H1 (cell line): Measurements from ENCODE around the gene GPR157. TPM values are rescaled to one million over a fixed set of nuclear protein-coding genes. Genes with fewer than 3 reads are reported as not detected.

ENCODE experiments used
- CTCF ChIA-PET: fragments of 300-600 bp; sonication (Branson Sonifier 250); formaldehyde crosslinking; loops from one replicate; lab custom pipeline; 2021; ENCODE audit not compliant: partially characterized antibody; lab: Charles Lee
- POLR2A ChIA-PET: fragments of 300-600 bp; sonication (Branson Sonifier 250); formaldehyde crosslinking; loops from one replicate; lab custom pipeline; 2021; ENCODE audit warnings: inconsistent platforms; ENCODE audit not compliant: partially characterized antibody; lab: Charles Lee
- DNase-seq, 2 experiments: peaks; one replicate each; pipeline versions ENCODE4 v3.0.0 to v3.0.0-alpha.2; 2010 to 2022; ENCODE audit warnings: low spot score in 2 of 2, low read depth in 1 of 2, mixed read lengths in 1 of 2
- FAIRE-seq: peaks from 2 replicates; lab custom pipeline; 2011; peaks lifted over from hg19 to GRCh38; lab: Jason Lieb, UNC
- H2AFZ ChIP-seq: 2 replicates; pipeline ENCODE4 v1.8.1; 2012; ENCODE audit warnings: low read length, inconsistent platforms
- H2AK5ac ChIP-seq: 2 replicates; pipeline ENCODE4 v1.6.1; 2013; ENCODE audit warnings: low read depth, low read length
- H2BK120ac ChIP-seq: replicated peaks from 2 replicates; pipeline ENCODE3; 2013; ENCODE audit warnings: low read depth, low read length, inconsistent platforms
- H2BK12ac ChIP-seq: 2 replicates; pipeline ENCODE4 v1.6.1; 2013; ENCODE audit warnings: low read depth, low read length
- H2BK15ac ChIP-seq: 2 replicates; pipeline ENCODE4 v1.6.1; 2013; ENCODE audit warnings: low read length
- H2BK20ac ChIP-seq: 2 replicates; pipeline ENCODE4 v1.6.1; 2013; ENCODE audit warnings: low read length
- H2BK5ac ChIP-seq: 2 replicates; pipeline ENCODE4 v1.6.1; 2013; ENCODE audit warnings: low read depth, low read length
- H3K14ac ChIP-seq: 2 replicates; pipeline ENCODE4 v1.6.1; 2013; ENCODE audit warnings: inconsistent platforms; ENCODE audit not compliant: insufficient read length
- H3K18ac ChIP-seq: 2 replicates; pipeline ENCODE4 v1.6.1; 2013; ENCODE audit warnings: low read length; ENCODE audit errors: extremely low read depth
- H3K23ac ChIP-seq: 2 replicates; pipeline ENCODE4 v1.6.1; 2013; ENCODE audit warnings: inconsistent platforms; ENCODE audit not compliant: insufficient read length
- H3K23me2 ChIP-seq: 2 replicates; pipeline ENCODE4 v1.6.1; 2013; ENCODE audit warnings: low read depth, low read length
- H3K27ac ChIP-seq: 2 replicates; pipeline ENCODE4 v1.6.1; 2011; ENCODE audit warnings: low read depth, low read length, inconsistent platforms
- H3K27me3 ChIP-seq, 4 experiments: replicated peaks in 1 of 4; 1 replicate in 1 of 4; 2 replicates in 3 of 4; pipeline versions ENCODE4 v1.6.1 to v1.8.1; 2011 to 2013; ENCODE audit warnings: low read length in 3 of 4, mild to moderate bottlenecking in 3 of 4, inconsistent platforms in 2 of 4, mixed read lengths in 2 of 4, moderate library complexity in 1 of 4; ENCODE audit not compliant: control insufficient read depth in 3 of 4, insufficient read depth in 3 of 4; ENCODE audit errors: extremely low read depth in 1 of 4
- H3K36me3 ChIP-seq, 4 experiments: 2 replicates each; pipeline versions ENCODE4 v1.6.1 to v1.8.1; 2011 to 2013; ENCODE audit warnings: mild to moderate bottlenecking in 4 of 4, low read length in 3 of 4, moderate library complexity in 2 of 4, control low read depth in 1 of 4, inconsistent platforms in 1 of 4; ENCODE audit not compliant: insufficient read depth in 4 of 4, control insufficient read depth in 2 of 4
- H3K4ac ChIP-seq: replicated peaks from 2 replicates; pipeline ENCODE3; 2013; ENCODE audit warnings: low read length, low read depth, mixed read lengths, inconsistent platforms; ENCODE audit not compliant: insufficient read length
- H3K4me1 ChIP-seq, 4 experiments: replicated peaks in 1 of 4; 1 replicate in 1 of 4; 2 replicates in 3 of 4; pipeline versions ENCODE4 v1.6.1 to v1.8.1; 2011 to 2013; ENCODE audit warnings: low read length in 3 of 4, inconsistent platforms in 2 of 4, mixed read lengths in 1 of 4; ENCODE audit not compliant: insufficient read depth in 4 of 4, control insufficient read depth in 3 of 4
- H3K4me2 ChIP-seq, 2 experiments: 2 replicates each; pipeline versions ENCODE4 v1.6.1 to v1.8.1; 2011 to 2013; ENCODE audit warnings: low read depth in 2 of 2, low read length in 2 of 2, control low read depth in 1 of 2, inconsistent platforms in 1 of 2, mild to moderate bottlenecking in 1 of 2; ENCODE audit not compliant: insufficient read depth in 1 of 2
- H3K4me3 ChIP-seq, 4 experiments: fragments of 200-600, 300-600 bp in 1 of 4; sonication (generic), shearing (Covaris generic), sonication (Bioruptor Twin) in 1 of 4; 2 replicates each; pipeline versions ENCODE4 v1.5.1 to v1.8.1; 2011 to 2016; ENCODE audit warnings: low read length in 4 of 4, low read depth in 3 of 4, control low read depth in 2 of 4, inconsistent platforms in 2 of 4, mild to moderate bottlenecking in 2 of 4, mixed read lengths in 1 of 4, moderate library complexity in 1 of 4; ENCODE audit not compliant: insufficient read depth in 2 of 4; ENCODE audit errors: extremely low read depth in 1 of 4
- H3K56ac ChIP-seq: replicated peaks from 2 replicates; pipeline ENCODE3; 2013; ENCODE audit warnings: low read depth, mild to moderate bottlenecking, mixed read lengths, low read length, inconsistent platforms; ENCODE audit not compliant: insufficient read length
- H3K79me1 ChIP-seq: 2 replicates; pipeline ENCODE4 v1.6.1; 2013; ENCODE audit warnings: low read depth, low read length, control low read depth
- H3K79me2 ChIP-seq, 2 experiments: 2 replicates each; pipeline versions ENCODE4 v1.6.1 to v1.8.1; 2012 to 2013; ENCODE audit warnings: low read length in 2 of 2, mild to moderate bottlenecking in 2 of 2, inconsistent platforms in 1 of 2; ENCODE audit not compliant: insufficient read depth in 2 of 2, control insufficient read depth in 1 of 2
- H3K9ac ChIP-seq, 4 experiments: replicated peaks in 1 of 4; 1 replicate in 1 of 4; 2 replicates in 3 of 4; pipeline versions ENCODE4 v1.6.1 to v1.8.1; 2011 to 2013; ENCODE audit warnings: low read depth in 3 of 4, low read length in 3 of 4, control low read depth in 2 of 4, mild to moderate bottlenecking in 2 of 4, moderate library complexity in 2 of 4, inconsistent platforms in 1 of 4; ENCODE audit errors: extremely low read depth in 1 of 4
- H3K9me3 ChIP-seq, 2 experiments: 2 replicates each; pipeline versions ENCODE4 v1.6.1 to v1.8.1; 2012 to 2013; ENCODE audit warnings: mild to moderate bottlenecking in 2 of 2, moderate library complexity in 2 of 2, control low read depth in 1 of 2, inconsistent platforms in 1 of 2, low read depth in 1 of 2, low read length in 1 of 2, mixed read lengths in 1 of 2; ENCODE audit not compliant: insufficient read depth in 2 of 2
- H4K20me1 ChIP-seq, 2 experiments: replicated peaks in 1 of 2; 2 replicates each; pipeline versions ENCODE3 to v1.8.1; 2011 to 2013; ENCODE audit warnings: inconsistent platforms in 2 of 2, low read length in 2 of 2, mild to moderate bottlenecking in 1 of 2; ENCODE audit not compliant: insufficient read depth in 2 of 2, control insufficient read depth in 1 of 2
- H4K5ac ChIP-seq: 2 replicates; pipeline ENCODE4 v1.6.1; 2013; ENCODE audit warnings: low read length, low read depth, mixed read lengths, inconsistent platforms; ENCODE audit not compliant: insufficient read length
- H4K8ac ChIP-seq: 2 replicates; pipeline ENCODE4 v1.8.0; 2013; ENCODE audit warnings: mild to moderate bottlenecking, moderate library complexity, low read length, inconsistent platforms; ENCODE audit not compliant: insufficient read depth; ENCODE audit errors: extremely low read depth
- H4K91ac ChIP-seq: replicated peaks from 2 replicates; pipeline ENCODE3; 2013; ENCODE audit warnings: low read length, mixed read lengths, inconsistent platforms; ENCODE audit not compliant: insufficient read length
- BACH1 ChIP-seq: IDR thresholded peaks from 2 replicates; pipeline ENCODE4 v1.6.1; 2012; ENCODE audit warnings: low read length, improper control_type of control experiment
- BCL11A ChIP-seq, 2 experiments: IDR thresholded peaks; one replicate each; pipeline ENCODE4 v1.6.1; 2011; ENCODE audit warnings: low read depth in 2 of 2, low read length in 2 of 2, mild to moderate bottlenecking in 2 of 2
- CBX5 ChIP-seq: fragments of 300-800, 300-1000 bp; sonication (generic); IDR thresholded peaks from 2 replicates; pipeline ENCODE4 v1.7.1; 2016; ENCODE audit warnings: antibody characterized with exemption, low read length, low read depth
- CTCF ChIP-seq, 3 experiments: IDR thresholded peaks; 1 replicate in 2 of 3; 2 replicates in 1 of 3; pipeline versions ENCODE4 v1.5.1 to v1.6.1; 2011; ENCODE audit warnings: low read length in 3 of 3, mild to moderate bottlenecking in 3 of 3, inconsistent platforms in 2 of 3, low read depth in 1 of 3, moderate library complexity in 1 of 3; ENCODE audit not compliant: insufficient read depth in 1 of 3; ENCODE audit errors: control extremely low read depth in 1 of 3
- GTF2F1 ChIP-seq: IDR thresholded peaks from 2 replicates; pipeline ENCODE4 v1.6.1; 2012; ENCODE audit warnings: low read depth, low read length, improper control_type of control experiment, borderline replicate concordance
- KDM1A ChIP-seq: fragments of 200-600, 300-600 bp; sonication (generic); IDR thresholded peaks from 2 replicates; pipeline ENCODE4 v1.7.1; 2016; ENCODE audit warnings: mild to moderate bottlenecking, low read length, borderline replicate concordance
- SP2 ChIP-seq: IDR thresholded peaks from 2 replicates; pipeline ENCODE4 v1.6.1; 2012; ENCODE audit warnings: mild to moderate bottlenecking, low read length, inconsistent platforms
- WGBS, 2 experiments: shearing (Covaris generic) in 1 of 2; methylation state at CpG; one replicate each; pipeline versions ENCODE4 v1.1.6 to v1.1.7; 2013 to 2015; ENCODE audit warnings: low lambda C conversion rate in 2 of 2, mixed read lengths in 2 of 2, inconsistent platforms in 1 of 2, low coverage in 1 of 2, missing lambda C conversion rate in 1 of 2; ENCODE audit not compliant: insufficient replicate concordance in 2 of 2, insufficient coverage in 1 of 2, insufficient read length in 1 of 2; ENCODE audit errors: extremely low coverage in 1 of 2, missing lambda C conversion rate in 1 of 2; 5-methylcytosine and 5-hydroxymethylcytosine counted together
- polyA plus RNA-seq, 7 experiments: library from polyadenylated mRNA; depleted of rRNA in 3 of 7; stranded (reverse) in 5 of 7; unstranded in 2 of 7; fragments of >200 nt in 5 of 7; fragments of 200-250 nt in 2 of 7; gene quantifications; 1 replicate in 5 of 7; 2 replicates in 1 of 7; 4 replicates in 1 of 7; pipeline versions ENCODE4 v1.2.1 to v1.2.3, GENCODE V29; 2011 to 2013; ENCODE audit warnings: missing spikeins in 2 of 7, mixed read lengths in 2 of 7
- total RNA-seq: library from RNA; stranded (reverse); fragmentation: NEBNext Ultra II Directional; extraction: Animal tissue kit (Norgen Biotek cat#: 25700); gene quantifications from 2 replicates; pipeline ENCODE4 v1.2.1, GENCODE V29; 2021

The GPR157 gene
- total and polyA plus RNA-seq, 2 of the 8 experiments (the other 6 are each of a cell fraction or from before 2014, with no cell fraction given) = 1.0 to 11.0 TPM

GRCh38 chr1:9081473-9081872 lies 47.4 kb downstream of the GPR157 start:
- no peak for FAIRE-seq
- Histone ChIP-seq H2BK15ac (no peak overlapping the region), H3K23me2 (no peaks in the 10 kb centered on the region), H3K9ac (no peak overlapping the region), H4K91ac (no peak overlapping the region), H3K4me2 (no peak overlapping the region), H4K20me1 (no peaks in the 10 kb centered on the region), H2AFZ (no peak overlapping the region), H2BK12ac (no peak overlapping the region), H2BK120ac (no peak overlapping the region), H3K27ac (no peak overlapping the region), H4K5ac (no peak overlapping the region), H3K18ac (no peak overlapping the region)
- no peak for DNase-seq
- CTCF ChIA-PET = interaction anchor here (0.6 to 4.3 kb wide), 5 partner anchors 20 to 1358 kb away, joined by 3 to 20 read pairs (median 3); no protein-coding TSS in a partner anchor
- 78% methylated on average over 3 of the region's 3 CpGs; no CpG with 5 or more reads in 1 of the 2 experiments for WGBS, 2 experiments
- TF ChIP-seq SP2 (no peak), CTCF (IDR thresholded peaks at IDR 0.05; ENCODE audit: control extremely low read depth in 1 of 3, insufficient read depth in 1 of 3, low read depth in 1 of 3, low read length in 3 of 3) (no peak), GTF2F1 (no peak), BACH1 (no peak), CBX5 (no peak), KDM1A (no peak), BCL11A (IDR thresholded peaks at IDR 0.05; ENCODE audit: low read depth in 2 of 2, low read length in 2 of 2) (no peak)
- TF ChIP-seq, all 59 proteins: peak for 0
- Histone ChIP-seq H3K4ac (no peak overlapping the region), H3K4me3 (no peak overlapping the region), H3K36me3 (no peaks in the 10 kb centered on the region), H3K23ac (no peak overlapping the region), H3K56ac (no peak overlapping the region), H3K14ac (no peak overlapping the region), H2AK5ac (no peak overlapping the region), H4K8ac (no peak overlapping the region), H2BK20ac (no peak overlapping the region), H3K27me3 (no peaks in the 10 kb centered on the region), H3K79me1 (no peaks in the 10 kb centered on the region), H3K79me2 (no peaks in the 10 kb centered on the region), H3K9me3 (peaks cover 0 to under 1% of the 10 kb centered on the region in 2 experiments; a peak in 1 of 4 replicates), H3K4me1 (no peaks in the 10 kb centered on the region), H2BK5ac (no peak overlapping the region)
- POLR2A ChIA-PET = no interaction called here
